Naive thymus-derived CD8-positive, alpha-beta T cell (primary cell): ENCODE data around the gene TUBA3D. TPM values are rescaled to one million over a fixed set of nuclear protein-coding genes. Genes with fewer than 3 reads are reported as not detected.
"Not testable (repeated sequence)": the region's sequence is repeated elsewhere in the genome, so short reads cannot be mapped to it uniquely, and the experiment has no call there.

ENCODE experiments used
- ATAC-seq, 2 donors: fragments of 150-1000 bp; cut with Tn5 transposase in 1 of 2; sonication (Bioruptor Pico), chemical (Tn5 transposase) in 1 of 2; 1 replicate in 1 of 2; 2 replicates in 1 of 2; pipeline ENCODE4 v1.10.0; 2021; ENCODE audit warnings: mild to moderate bottlenecking in 2 of 2, moderate library complexity in 2 of 2
- POLR2A ChIA-PET: fragments of 350-600 bp; sonication (Branson Sonifier 250); formaldehyde crosslinking; loops from one replicate; lab custom pipeline; 2021; ENCODE audit warnings: antibody characterized with exemption; lab: Charles Lee
- DNase-seq, 10 donors: peaks; one replicate each; pipeline versions ENCODE4 v3.0.0 to v3.0.0-alpha.2; 2020 to 2022
- H3K27ac Mint-ChIP-seq, 10 donors: one replicate each; pipeline ENCODE4 v1.8.0; 2020 to 2022; ENCODE audit warnings: mild to moderate bottlenecking in 10 of 10, mixed read lengths in 10 of 10, moderate library complexity in 4 of 10, inconsistent platforms in 1 of 10
- H3K27me3 Mint-ChIP-seq, 5 donors: one replicate each; pipeline ENCODE4 v1.8.0; 2021 to 2022; ENCODE audit warnings: mixed read lengths in 5 of 5
- H3K36me3 Mint-ChIP-seq, 3 donors: one replicate each; pipeline ENCODE4 v1.8.0; 2020 to 2022; ENCODE audit warnings: mixed read lengths in 3 of 3, mild to moderate bottlenecking in 2 of 3, inconsistent platforms in 1 of 3
- H3K4me1 Mint-ChIP-seq, 4 donors: one replicate each; pipeline ENCODE4 v1.8.0; 2021 to 2022; ENCODE audit warnings: mixed read lengths in 4 of 4
- H3K4me3 Mint-ChIP-seq, 10 donors: one replicate each; pipeline ENCODE4 v1.8.0; 2020 to 2022; ENCODE audit warnings: mild to moderate bottlenecking in 10 of 10, mixed read lengths in 10 of 10, moderate library complexity in 6 of 10, inconsistent platforms in 1 of 10
- H3K9me3 Mint-ChIP-seq, 9 donors: one replicate each; pipeline ENCODE4 v1.8.0; 2020 to 2022; ENCODE audit warnings: mixed read lengths in 9 of 9, mild to moderate bottlenecking in 3 of 9, inconsistent platforms in 1 of 9, moderate library complexity in 1 of 9
- polyA plus RNA-seq, 3 donors: library from polyadenylated mRNA; unstranded; fragments of 300-500 nt; fragmentation: Illumina TruSeq; gene quantifications; one replicate each; pipeline ENCODE4 v1.2.3, GENCODE V29; 2021
- total RNA-seq, 8 experiments: library from RNA in 2 of 8; stranded (reverse) in 2 of 8; gene quantifications; one replicate each; pipeline ENCODE4 v1.2.3 and lab custom pipeline; 2021 to 2026

TUBA3D gene
- total and polyA plus RNA-seq, 5 experiments from 2014 or later, result not detected

GRCh38 chr2:131473266-131473665 lies 2.7 kb upstream of the TUBA3D start:
- H3K9me3 Mint-ChIP-seq, ATAC-seq, H3K36me3 Mint-ChIP-seq, H3K4me3 Mint-ChIP-seq, H3K4me1 Mint-ChIP-seq, H3K27me3 Mint-ChIP-seq, H3K27ac Mint-ChIP-seq, DNase-seq, POLR2A ChIA-PET: not testable (repeated sequence)

GRCh38 chr2:131476363-131476762 lies 444 bp downstream of the TUBA3D start:
- H3K27me3 Mint-ChIP-seq, DNase-seq, POLR2A ChIA-PET, H3K36me3 Mint-ChIP-seq, ATAC-seq, H3K9me3 Mint-ChIP-seq, H3K4me1 Mint-ChIP-seq, H3K4me3 Mint-ChIP-seq: not testable (repeated sequence)
- peak overlapping the region in 1 of 10 donors; percentile 62 for H3K27ac Mint-ChIP-seq

GRCh38 chr2:131477227-131477626 lies 1.3 kb downstream of the TUBA3D start:
- POLR2A ChIA-PET, H3K27me3 Mint-ChIP-seq, H3K4me1 Mint-ChIP-seq, H3K36me3 Mint-ChIP-seq, H3K27ac Mint-ChIP-seq, ATAC-seq, DNase-seq, H3K9me3 Mint-ChIP-seq, H3K4me3 Mint-ChIP-seq: not testable (repeated sequence)

- POLR2A ChIA-PET, H3K9me3 Mint-ChIP-seq, H3K27me3 Mint-ChIP-seq, H3K36me3 Mint-ChIP-seq, ATAC-seq, DNase-seq, H3K4me1 Mint-ChIP-seq, H3K4me3 Mint-ChIP-seq: not testable (repeated sequence)
- H3K27ac Mint-ChIP-seq, result peak overlapping the region in 1 of 10 donors; percentile 44
Observed at GRCh38 chr2:131478074-131478849, 2.3 kb downstream of the TUBA3D start.

GRCh38 chr2:131478850-131479461 lies 3.0 kb downstream of the TUBA3D start:
- H3K36me3 Mint-ChIP-seq, result peaks cover 0 to 11% (median 1%) of the 10 kb centered on the region in 3 donors
- ATAC-seq, DNase-seq, H3K27me3 Mint-ChIP-seq, H3K4me3 Mint-ChIP-seq, H3K9me3 Mint-ChIP-seq, H3K4me1 Mint-ChIP-seq, POLR2A ChIA-PET: not testable (repeated sequence)
- peak overlapping the region in 1 of 10 donors; percentile 8 for H3K27ac Mint-ChIP-seq

GRCh38 chr2:131480351-131480750 lies 4.4 kb downstream of the TUBA3D start:
- POLR2A ChIA-PET, H3K4me3 Mint-ChIP-seq, H3K9me3 Mint-ChIP-seq, H3K27ac Mint-ChIP-seq, ATAC-seq, DNase-seq, H3K4me1 Mint-ChIP-seq, H3K27me3 Mint-ChIP-seq: not testable (repeated sequence)
- peaks cover 0 to 11% (median 1%) of the 10 kb centered on the region in 3 donors for H3K36me3 Mint-ChIP-seq

GRCh38 chr2:131482506-131483155 lies 6.7 kb downstream of the TUBA3D start:
- H3K27me3 Mint-ChIP-seq, H3K4me3 Mint-ChIP-seq, ATAC-seq, H3K27ac Mint-ChIP-seq, H3K4me1 Mint-ChIP-seq, DNase-seq, H3K9me3 Mint-ChIP-seq, POLR2A ChIA-PET: not testable (repeated sequence)
- peaks cover 0 to 15% (median 1%) of the 10 kb centered on the region in 3 donors for H3K36me3 Mint-ChIP-seq

- H3K27me3 Mint-ChIP-seq, H3K4me3 Mint-ChIP-seq, H3K27ac Mint-ChIP-seq, POLR2A ChIA-PET, H3K9me3 Mint-ChIP-seq, DNase-seq, ATAC-seq: not testable (repeated sequence)
- Mint-ChIP-seq H3K4me1 (peaks cover 6 to 21% (median 11%) of the 10 kb centered on the region in 4 donors), H3K36me3 (peaks cover 0 to 22% (median 1%) of the 10 kb centered on the region in 3 donors)
Observed at GRCh38 chr2:131483981-131484820, 8.3 kb downstream of the TUBA3D start.

GRCh38 chr2:131484906-131485460 lies 9.1 kb downstream of the TUBA3D start:
- H3K4me1 Mint-ChIP-seq, result peaks cover 8 to 25% (median 14%) of the 10 kb centered on the region in 4 donors
- H3K27me3 Mint-ChIP-seq, H3K4me3 Mint-ChIP-seq, ATAC-seq, POLR2A ChIA-PET, H3K9me3 Mint-ChIP-seq, DNase-seq, H3K27ac Mint-ChIP-seq: not testable (repeated sequence)
- H3K36me3 Mint-ChIP-seq, result peaks cover 0 to 22% (median 1%) of the 10 kb centered on the region in 3 donors

- POLR2A ChIA-PET, H3K27me3 Mint-ChIP-seq, ATAC-seq, H3K4me3 Mint-ChIP-seq, DNase-seq, H3K9me3 Mint-ChIP-seq: not testable (repeated sequence)
- peak overlapping the region in 3 of 10 donors; percentile 40 to 70 (median 60) for H3K27ac Mint-ChIP-seq
- H3K36me3 Mint-ChIP-seq, result peaks cover 0 to 22% (median 1%) of the 10 kb centered on the region in 3 donors
- peaks cover 16 to 37% (median 26%) of the 10 kb centered on the region in 4 donors for H3K4me1 Mint-ChIP-seq
Observed at GRCh38 chr2:131486201-131486902, 10.4 kb downstream of the TUBA3D start.

GRCh38 chr2:131488306-131489205 lies 12.6 kb downstream of the TUBA3D start:
- peak overlapping the region in 5 of 10 donors; percentile 7 to 83 (median 59) for H3K27ac Mint-ChIP-seq
- H3K4me1 Mint-ChIP-seq, result peaks cover 18 to 41% (median 33%) of the 10 kb centered on the region in 4 donors
- no peaks in the 10 kb centered on the region for H3K27me3 Mint-ChIP-seq
- peaks cover 0 to 11% (median 0%) of the 10 kb centered on the region in 3 donors for H3K36me3 Mint-ChIP-seq
- H3K4me3 Mint-ChIP-seq, result peak overlapping the region in 2 of 10 donors; percentile 10 to 49
- DNase-seq (no peak), ATAC-seq (no peak)
- POLR2A ChIA-PET, result interaction anchor here (1.2 kb wide), 1 partner anchor 1303 kb away, joined by 8 read pairs; no protein-coding TSS in a partner anchor
- H3K9me3 Mint-ChIP-seq, result no peaks in the 10 kb centered on the region
